ENCODE measurements around the gene CACNB4.

CACNB4 gene

GRCh38 chr2:151792589-151792988 lies 306.3 kb downstream of the CACNB4 start:
- Histone ChIP-seq H3K4me3 (ENCODE audit: low read depth, low read length, poor library complexity, severe bottlenecking) (no peak overlapping the region), H3K4me1 (ENCODE audit: insufficient read depth, low read length, severe bottlenecking) (no peaks in the 10 kb centered on the region), H3K9ac (ENCODE audit: low read length) (no peak overlapping the region), H4K20me1 (ENCODE audit: insufficient read depth, low read length) (no peaks in the 10 kb centered on the region), H3K9me3 (ENCODE audit: low read length) (no peaks in the 10 kb centered on the region), H3K79me2 (ENCODE audit: insufficient read depth, low read length) (no peaks in the 10 kb centered on the region), H2AFZ (ENCODE audit: low read length) (no peak overlapping the region), H3K9me2 (ENCODE audit: low read depth, low read length) (no peaks in the 10 kb centered on the region), H3F3A (ENCODE audit: insufficient read depth, low read length) (no peaks in the 10 kb centered on the region), H3K27me3 (ENCODE audit: insufficient read depth, low read length) (no peaks in the 10 kb centered on the region), H3K27ac (ENCODE audit: low read depth, low read length, poor library complexity, severe bottlenecking) (no peak overlapping the region), H3K4me2 (ENCODE audit: low read length) (no peak overlapping the region), H3K36me3 (ENCODE audit: insufficient read depth, low read length) (peaks cover 21% of the 10 kb centered on the region)
- TF ChIP-seq EZH2 (IDR thresholded peaks at IDR 0.05; ENCODE audit: borderline replicate concordance, low read length), result no peak

- Histone ChIP-seq H3K9me3 (ENCODE audit: low read length) (no peaks in the 10 kb centered on the region), H4K20me1 (ENCODE audit: insufficient read depth, low read length) (no peaks in the 10 kb centered on the region), H3K9ac (ENCODE audit: low read length) (no peak overlapping the region), H3K4me1 (ENCODE audit: insufficient read depth, low read length, severe bottlenecking) (no peaks in the 10 kb centered on the region), H3K27me3 (ENCODE audit: insufficient read depth, low read length) (no peaks in the 10 kb centered on the region), H3K79me2 (ENCODE audit: insufficient read depth, low read length) (no peaks in the 10 kb centered on the region), H3K4me2 (ENCODE audit: low read length) (no peak overlapping the region), H3K9me2 (ENCODE audit: low read depth, low read length) (no peaks in the 10 kb centered on the region), H3K36me3 (ENCODE audit: insufficient read depth, low read length) (peaks cover 21% of the 10 kb centered on the region), H3K4me3 (ENCODE audit: low read depth, low read length, poor library complexity, severe bottlenecking) (no peak overlapping the region), H3F3A (ENCODE audit: insufficient read depth, low read length) (no peaks in the 10 kb centered on the region), H3K27ac (ENCODE audit: low read depth, low read length, poor library complexity, severe bottlenecking) (no peak overlapping the region), H2AFZ (ENCODE audit: low read length) (no peak overlapping the region)
- TF ChIP-seq CTCF (IDR thresholded peaks at IDR 0.05; ENCODE audit: low read length), result no peak
Measured at GRCh38 chr2:151791545-151791944, 307.3 kb downstream of the CACNB4 start.

GRCh38 chr2:151790689-151791088 lies 308.2 kb downstream of the CACNB4 start:
- no peak for TF ChIP-seq EZH2 (IDR thresholded peaks at IDR 0.05; ENCODE audit: borderline replicate concordance, low read length)
- no peak for TF ChIP-seq CTCF (IDR thresholded peaks at IDR 0.05; ENCODE audit: low read length)

GRCh38 chr2:151789055-151789834 lies 309.6 kb downstream of the CACNB4 start:
- H3K9me2 ChIP-seq (ENCODE audit: low read depth, low read length), result no peaks in the 10 kb centered on the region
- H3K27me3 ChIP-seq (ENCODE audit: insufficient read depth, low read length), result no peaks in the 10 kb centered on the region
- H3K4me1 ChIP-seq (ENCODE audit: insufficient read depth, low read length, severe bottlenecking), result no peaks in the 10 kb centered on the region
- no peak overlapping the region for H2AFZ ChIP-seq (ENCODE audit: low read length)
- no peaks in the 10 kb centered on the region for H4K20me1 ChIP-seq (ENCODE audit: insufficient read depth, low read length)
- H3K9ac ChIP-seq (ENCODE audit: low read length), result no peak overlapping the region
- no peak overlapping the region for H3K4me2 ChIP-seq (ENCODE audit: low read length)
- no peaks in the 10 kb centered on the region for H3K9me3 ChIP-seq (ENCODE audit: low read length)
- H3F3A ChIP-seq (ENCODE audit: insufficient read depth, low read length), result no peaks in the 10 kb centered on the region
- no peak overlapping the region for H3K4me3 ChIP-seq (ENCODE audit: low read depth, low read length, poor library complexity, severe bottlenecking)
- H3K36me3 ChIP-seq (ENCODE audit: insufficient read depth, low read length), result peaks cover 25% of the 10 kb centered on the region
- no peak for TF ChIP-seq EZH2 (IDR thresholded peaks at IDR 0.05; ENCODE audit: borderline replicate concordance, low read length)
- TF ChIP-seq CTCF (IDR thresholded peaks at IDR 0.05; ENCODE audit: low read length), result no peak
- no peaks in the 10 kb centered on the region for H3K79me2 ChIP-seq (ENCODE audit: insufficient read depth, low read length)
- no peak overlapping the region for H3K27ac ChIP-seq (ENCODE audit: low read depth, low read length, poor library complexity, severe bottlenecking)

More at GRCh38 chr2:151790689-151791088, 308.2 kb downstream of the CACNB4 start:
- Histone ChIP-seq H3K36me3 (ENCODE audit: insufficient read depth, low read length) (peaks cover 19% of the 10 kb centered on the region), H3K9me3 (ENCODE audit: low read length) (no peaks in the 10 kb centered on the region), H3K4me2 (ENCODE audit: low read length) (no peak overlapping the region), H3K27ac (ENCODE audit: low read depth, low read length, poor library complexity, severe bottlenecking) (no peak overlapping the region), H3F3A (ENCODE audit: insufficient read depth, low read length) (no peaks in the 10 kb centered on the region), H3K9ac (ENCODE audit: low read length) (no peak overlapping the region), H2AFZ (ENCODE audit: low read length) (no peak overlapping the region), H4K20me1 (ENCODE audit: insufficient read depth, low read length) (no peaks in the 10 kb centered on the region), H3K4me3 (ENCODE audit: low read depth, low read length, poor library complexity, severe bottlenecking) (no peak overlapping the region), H3K4me1 (ENCODE audit: insufficient read depth, low read length, severe bottlenecking) (no peaks in the 10 kb centered on the region), H3K9me2 (ENCODE audit: low read depth, low read length) (no peaks in the 10 kb centered on the region), H3K79me2 (ENCODE audit: insufficient read depth, low read length) (no peaks in the 10 kb centered on the region), H3K27me3 (ENCODE audit: insufficient read depth, low read length) (no peaks in the 10 kb centered on the region)
